Spleen (tissue), 11 donors: Measurements from ENCODE around the gene DLG2. TPM values are rescaled to one million over a fixed set of nuclear protein-coding genes. Genes with fewer than 3 reads are reported as not detected.

Experiments used
- DNase-seq: peaks from one replicate; pipeline ENCODE4 v3.0.0-alpha.2; 2020
- H3K27ac ChIP-seq, 8 donors: fragments of 200-600 bp; sonication (generic) in 7 of 8; 1 replicate in 4 of 8; 2 replicates in 4 of 8; pipeline versions ENCODE4 v1.5.0 to v1.8.0; 2016 to 2021; ENCODE audit warnings: inconsistent platforms in 4 of 8, mild to moderate bottlenecking in 4 of 8, moderate library complexity in 1 of 8
- H3K27me3 ChIP-seq, 7 donors: fragments of 200-600 bp; sonication (generic) in 6 of 7; replicated peaks in 1 of 7; 1 replicate in 4 of 7; 2 replicates in 3 of 7; pipeline versions ENCODE4 v1.5.0 to v1.8.0; 2016 to 2021; ENCODE audit warnings: inconsistent platforms in 3 of 7, mild to moderate bottlenecking in 1 of 7
- H3K36me3 ChIP-seq, 6 donors: fragments of 200-600 bp; sonication (generic) in 5 of 6; 1 replicate in 4 of 6; 2 replicates in 2 of 6; pipeline versions ENCODE4 v1.5.0 to v1.8.0; 2016 to 2021; ENCODE audit warnings: inconsistent platforms in 2 of 6
- H3K4me1 ChIP-seq, 6 donors: fragments of 200-600 bp; sonication (generic) in 5 of 6; 1 replicate in 3 of 6; 2 replicates in 3 of 6; pipeline versions ENCODE4 v1.5.0 to v1.8.0; 2016 to 2021; ENCODE audit warnings: inconsistent platforms in 3 of 6
- H3K4me3 ChIP-seq, 8 donors: fragments of 200-600 bp; sonication (generic) in 7 of 8; 1 replicate in 4 of 8; 2 replicates in 4 of 8; pipeline versions ENCODE4 v1.5.0 to v1.8.0; 2016 to 2021; ENCODE audit warnings: inconsistent platforms in 4 of 8, mild to moderate bottlenecking in 4 of 8, moderate library complexity in 2 of 8
- H3K9me3 ChIP-seq, 8 donors: fragments of 200-600 bp; sonication (generic) in 7 of 8; 1 replicate in 4 of 8; 2 replicates in 4 of 8; pipeline versions ENCODE4 v1.5.0 to v1.8.0; 2016 to 2021; ENCODE audit warnings: inconsistent platforms in 4 of 8
- POLR2A ChIP-seq, 3 donors: fragments of 450-650 bp; IDR thresholded peaks; one replicate each; pipeline ENCODE4 v1.5.1; 2017; ENCODE audit warnings: antibody characterized with exemption in 3 of 3, mild to moderate bottlenecking in 1 of 3
- POLR2AphosphoS5 ChIP-seq, 3 donors: sonication (generic); formaldehyde crosslinking; IDR thresholded peaks; one replicate each; pipeline ENCODE4 v1.5.1; 2017; ENCODE audit warnings: antibody characterized with exemption in 3 of 3
- WGBS, 5 donors: extraction: QIAGEN DNeasy Blood & Tissue Kit in 3 of 5; methylation state at CpG; one replicate each; pipeline versions ENCODE4 v1.1.5 to v1.1.7; 2013 to 2018; 5-methylcytosine and 5-hydroxymethylcytosine counted together
- intact Hi-C: fragments of 100-400 bp; cut with DNase I; formaldehyde crosslinking; loops from one replicate; pipeline ENCODE4 v1.15.0; 2023; ENCODE audit warnings: low total_unique reads
- polyA plus RNA-seq, 3 donors: library from polyadenylated mRNA; stranded (reverse); fragments of 200-250 nt; gene quantifications; one replicate each; pipeline ENCODE4 v1.2.1, GENCODE V29; 2013
- total RNA-seq, 7 donors: library from RNA; depleted of rRNA in 3 of 7; stranded (reverse); fragments of >200 nt in 3 of 7; fragmentation: NEBNext Ultra II Directional in 4 of 7; extraction: Animal tissue kit (Norgen Biotek cat#: 25700) in 4 of 7; gene quantifications; one replicate each; pipeline versions ENCODE4 v1.1.0 to v1.2.1, GENCODE V29; 2016 to 2021
- TF ChIP-seq, protein P1 (sequence below), 11 experiments: fragments of 200-600 bp in 7 of 11; fragments of 450-650 bp in 4 of 11; sonication (generic) in 4 of 11; IDR thresholded peaks in 8 of 11; conservative IDR thresholded peaks in 3 of 11; 1 replicate in 7 of 11; 2 replicates in 4 of 11; pipeline versions ENCODE4 v1.4.0 to v1.8.0; 2016 to 2021; ENCODE audit warnings: antibody characterized with exemption in 11 of 11, inconsistent platforms in 4 of 11, mild to moderate bottlenecking in 1 of 11
- donor health status: healthy with polysubstance abuse.
- donor health status: DM: no; HTN: no; CAD: no; lungs with moderate emphysema.
- donor health status: DM: no; HTN: no; CAD: no.
- donor health status: Bipolar disorder and iron deficiency.
- donor health status: healthy.
- donor health status: DM: no; HTN: no; CAD: no.
- donor health status: DM: yes; HTN: yes; CAD: no.

DLG2 gene
- total and polyA plus RNA-seq, 10 donors, result 0.43 to 12.7 (median 7.9) TPM

DNA sequence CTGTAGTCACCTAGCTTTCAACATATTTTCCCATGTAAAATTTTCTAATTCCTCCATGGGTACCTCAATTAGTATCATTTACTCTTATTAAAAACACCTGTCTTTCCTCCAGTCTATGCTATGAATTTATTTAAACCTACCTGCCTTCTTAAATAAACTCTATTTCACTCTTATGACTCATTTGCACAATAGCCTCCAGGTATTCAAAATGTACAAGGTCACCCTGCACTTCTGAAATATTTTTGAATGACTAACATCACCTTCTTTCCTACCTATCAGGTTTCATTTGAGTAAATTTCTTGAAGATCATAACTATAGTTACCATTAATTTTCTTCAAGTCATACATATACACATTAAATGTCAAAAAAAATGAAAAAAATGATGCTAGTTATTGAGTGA lies 939.7 kb downstream of the DLG2 start:
- intact Hi-C loops, result no loop called here
- Histone ChIP-seq H3K4me3 (no peak overlapping the region), H3K9me3 (no peaks in the 10 kb centered on the region), H3K36me3 (no peaks in the 10 kb centered on the region), H3K27me3 (no peaks in the 10 kb centered on the region), H3K27ac (no peak overlapping the region), H3K4me1 (no peaks in the 10 kb centered on the region)
- DNase-seq, result no peak
- no peak for TF ChIP-seq POLR2A (IDR thresholded peaks at IDR 0.05)
- TF ChIP-seq, protein P1, sequence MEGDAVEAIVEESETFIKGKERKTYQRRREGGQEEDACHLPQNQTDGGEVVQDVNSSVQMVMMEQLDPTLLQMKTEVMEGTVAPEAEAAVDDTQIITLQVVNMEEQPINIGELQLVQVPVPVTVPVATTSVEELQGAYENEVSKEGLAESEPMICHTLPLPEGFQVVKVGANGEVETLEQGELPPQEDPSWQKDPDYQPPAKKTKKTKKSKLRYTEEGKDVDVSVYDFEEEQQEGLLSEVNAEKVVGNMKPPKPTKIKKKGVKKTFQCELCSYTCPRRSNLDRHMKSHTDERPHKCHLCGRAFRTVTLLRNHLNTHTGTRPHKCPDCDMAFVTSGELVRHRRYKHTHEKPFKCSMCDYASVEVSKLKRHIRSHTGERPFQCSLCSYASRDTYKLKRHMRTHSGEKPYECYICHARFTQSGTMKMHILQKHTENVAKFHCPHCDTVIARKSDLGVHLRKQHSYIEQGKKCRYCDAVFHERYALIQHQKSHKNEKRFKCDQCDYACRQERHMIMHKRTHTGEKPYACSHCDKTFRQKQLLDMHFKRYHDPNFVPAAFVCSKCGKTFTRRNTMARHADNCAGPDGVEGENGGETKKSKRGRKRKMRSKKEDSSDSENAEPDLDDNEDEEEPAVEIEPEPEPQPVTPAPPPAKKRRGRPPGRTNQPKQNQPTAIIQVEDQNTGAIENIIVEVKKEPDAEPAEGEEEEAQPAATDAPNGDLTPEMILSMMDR (IDR thresholded peaks at IDR 0.05 in 8 of 11, conservative IDR thresholded peaks at IDR 0.05 in 3 of 11), result no peak
- no peak for TF ChIP-seq POLR2AphosphoS5 (IDR thresholded peaks at IDR 0.05)

DNA sequence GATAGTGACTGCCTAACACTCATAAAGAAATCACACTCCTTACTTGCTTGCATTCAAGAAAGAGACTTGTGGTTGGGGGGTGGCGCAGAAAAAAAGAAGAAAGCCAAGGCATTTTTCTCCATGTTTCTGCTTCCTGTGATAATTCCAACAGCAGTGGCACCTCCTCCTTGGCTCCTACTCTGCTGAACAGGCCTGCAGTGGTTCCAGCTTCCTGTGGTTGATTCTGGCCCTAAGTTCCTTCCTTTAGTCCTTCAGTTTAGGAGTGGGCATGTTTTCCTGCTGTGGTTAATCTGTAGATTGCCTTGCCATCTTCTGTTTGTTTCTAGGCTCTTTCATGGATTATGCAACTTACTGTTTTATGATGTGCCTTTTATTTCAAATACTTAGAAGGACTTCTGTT lies 940.4 kb downstream of the DLG2 start:
- Histone ChIP-seq H3K9me3 (no peaks in the 10 kb centered on the region), H3K4me1 (no peaks in the 10 kb centered on the region), H3K36me3 (no peaks in the 10 kb centered on the region), H3K27me3 (no peaks in the 10 kb centered on the region), H3K4me3 (no peak overlapping the region), H3K27ac (no peak overlapping the region)
- intact Hi-C loops, result no loop called here
- WGBS, 5 donors, result 27 to 41% (median 31%) methylated on average over 1 of the region's 1 CpG
- DNase-seq, result no peak
- TF ChIP-seq POLR2A (IDR thresholded peaks at IDR 0.05) (no peak), POLR2AphosphoS5 (IDR thresholded peaks at IDR 0.05) (no peak)
- TF ChIP-seq, protein P1 (IDR thresholded peaks at IDR 0.05 in 8 of 11, conservative IDR thresholded peaks at IDR 0.05 in 3 of 11), result no peak

DNA sequence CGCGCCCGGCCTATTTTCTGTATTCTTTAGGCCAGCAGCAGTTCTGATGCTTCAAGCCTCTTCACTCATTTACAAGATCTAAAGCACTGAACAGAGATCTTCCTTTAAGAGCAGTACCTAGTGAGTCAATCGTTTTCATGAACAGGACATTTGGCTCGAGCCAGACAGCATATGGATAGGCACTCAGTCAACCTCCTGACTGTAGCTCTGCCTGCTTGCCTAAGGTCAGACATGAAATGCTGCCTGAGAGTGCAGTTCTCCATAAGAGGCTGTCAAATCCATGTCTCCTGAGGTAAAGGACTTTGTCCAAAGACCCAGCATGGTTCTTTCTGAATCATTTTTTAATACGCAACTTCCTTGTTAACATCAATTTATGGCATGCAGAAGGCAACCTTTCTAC lies 941.2 kb downstream of the DLG2 start:
- Histone ChIP-seq H3K9me3 (no peaks in the 10 kb centered on the region), H3K27me3 (no peaks in the 10 kb centered on the region), H3K4me1 (no peaks in the 10 kb centered on the region), H3K36me3 (no peaks in the 10 kb centered on the region), H3K4me3 (no peak overlapping the region), H3K27ac (no peak overlapping the region)
- intact Hi-C loops, result no loop called here
- no peak for DNase-seq
- 81 to 87% (median 85%) methylated on average over 6 of the region's 6 CpGs for WGBS, 5 donors
- TF ChIP-seq POLR2AphosphoS5 (IDR thresholded peaks at IDR 0.05) (no peak), POLR2A (IDR thresholded peaks at IDR 0.05) (no peak)
- TF ChIP-seq, protein P1 (IDR thresholded peaks at IDR 0.05 in 8 of 11, conservative IDR thresholded peaks at IDR 0.05 in 3 of 11), result no peak

DNA sequence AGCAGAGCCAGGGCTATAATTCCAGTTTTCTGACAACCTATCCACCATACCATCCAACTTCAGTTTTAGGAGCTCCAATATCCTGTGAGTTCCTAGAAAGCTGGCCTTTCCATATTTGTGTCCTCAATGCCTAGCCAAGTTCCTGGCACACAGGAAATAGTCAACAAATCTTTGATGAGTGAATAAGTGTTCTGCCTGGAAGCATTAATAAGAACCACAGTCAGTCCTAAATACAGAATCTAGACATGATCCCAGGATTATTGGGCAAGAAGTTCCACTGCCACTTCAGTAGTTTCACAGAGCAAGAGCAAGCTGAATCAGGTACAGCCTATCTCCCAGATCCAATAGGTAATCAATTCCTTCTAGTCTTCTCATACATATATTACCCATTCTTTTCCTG lies 942.0 kb downstream of the DLG2 start:
- no peaks in the 10 kb centered on the region for H3K4me1 ChIP-seq
- H3K27me3 ChIP-seq, result no peaks in the 10 kb centered on the region
- intact Hi-C loops, result no loop called here
- no peak for DNase-seq
- H3K27ac ChIP-seq, result no peak overlapping the region
- H3K9me3 ChIP-seq, result no peaks in the 10 kb centered on the region
- H3K36me3 ChIP-seq, result no peaks in the 10 kb centered on the region
- TF ChIP-seq POLR2AphosphoS5 (IDR thresholded peaks at IDR 0.05) (no peak), POLR2A (IDR thresholded peaks at IDR 0.05) (no peak)
- TF ChIP-seq, protein P1 (IDR thresholded peaks at IDR 0.05 in 8 of 11, conservative IDR thresholded peaks at IDR 0.05 in 3 of 11), result no peak
- H3K4me3 ChIP-seq, result no peak overlapping the region
